Measurements from ENCODE around the gene FHIT.
"Not testable (repeated sequence)": the region's sequence is repeated elsewhere in the genome, so short reads cannot be mapped to it uniquely, and the experiment has no call there.

FHIT gene

DNA sequence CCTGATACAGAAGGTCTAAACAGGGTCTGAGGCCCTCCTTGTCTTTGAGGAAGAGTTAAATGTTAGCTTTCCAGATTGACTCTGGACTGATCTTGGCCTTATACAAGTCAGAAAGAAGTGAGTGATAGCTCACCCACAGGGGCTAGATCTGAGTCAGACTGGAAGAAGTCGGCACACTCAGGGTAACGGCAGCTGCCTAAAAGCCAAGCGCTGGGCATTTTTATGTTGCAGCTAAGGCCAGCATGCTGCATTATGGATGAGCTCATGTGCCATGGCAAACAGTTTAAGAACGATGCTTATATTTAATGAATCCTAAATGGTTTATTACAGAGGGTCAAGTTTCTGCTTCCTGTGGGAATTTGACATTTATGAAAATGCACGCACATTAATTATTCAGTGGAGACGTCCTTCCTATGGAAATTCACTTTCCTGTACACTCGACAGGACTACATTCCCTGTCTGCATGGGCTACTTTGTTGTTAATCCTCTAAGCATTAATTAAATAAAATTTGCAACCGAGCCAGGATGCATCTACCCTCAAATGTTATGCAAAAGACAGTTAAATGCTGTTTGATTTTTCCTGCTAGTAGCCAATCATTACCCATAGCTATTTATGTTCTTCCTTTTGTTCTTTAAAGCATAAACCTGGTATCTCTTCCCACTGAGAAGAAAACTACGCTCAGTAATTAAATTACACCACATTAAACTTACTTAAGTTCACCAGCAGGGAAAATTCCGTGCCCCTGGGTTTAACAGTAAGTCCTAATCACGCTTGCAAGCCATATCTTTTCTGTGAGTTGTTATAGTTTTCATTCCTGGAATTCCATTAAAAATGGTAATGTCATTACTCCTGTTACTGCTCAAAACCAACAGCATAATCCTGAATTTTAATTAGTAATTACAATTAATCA is 1438.8 kb downstream of the FHIT start:
- Histone ChIP-seq H3K27ac (ENCODE audit: insufficient read depth, low read length, poor library complexity, severe bottlenecking) (no peak overlapping the region), H3K27me3 (replicated peaks; ENCODE audit: control insufficient read depth, insufficient read depth, low read length, poor library complexity, severe bottlenecking) (no peaks in the 10 kb centered on the region), H3K4me1 (ENCODE audit: control insufficient read depth, insufficient read depth, low read length, poor library complexity, severe bottlenecking) (no peaks in the 10 kb centered on the region), H3K9me3 (ENCODE audit: control insufficient read depth, low read length) (no peaks in the 10 kb centered on the region), H3K4me3 (ENCODE audit: insufficient read depth, low read depth, low read length, poor library complexity, severe bottlenecking) (no peak overlapping the region), H3K36me3 (ENCODE audit: control insufficient read depth, insufficient read depth, low read length) (no peaks in the 10 kb centered on the region)
- no peak for DNase-seq

DNA sequence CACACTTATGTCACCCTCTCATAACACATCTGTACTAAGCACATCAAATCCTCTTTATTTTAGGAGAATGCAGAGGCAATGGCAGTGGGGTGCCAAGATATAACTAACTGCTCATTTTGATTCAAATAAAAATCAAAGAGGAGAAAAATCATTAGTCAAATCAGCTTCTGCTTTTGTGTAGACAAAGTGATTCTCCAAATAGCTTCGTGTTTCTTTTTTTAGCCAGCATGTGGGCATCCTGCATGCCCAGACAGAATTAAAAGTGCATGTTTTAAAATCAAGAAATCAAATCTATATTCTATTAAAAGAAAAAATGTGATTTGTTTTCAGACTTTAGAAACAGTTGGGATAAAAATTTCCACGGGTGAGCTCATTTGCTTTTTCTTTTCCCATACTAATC is 1440.1 kb downstream of the FHIT start:
- no peak overlapping the region for H3K4me3 ChIP-seq (ENCODE audit: insufficient read depth, low read depth, low read length, poor library complexity, severe bottlenecking)
- H3K4me1 ChIP-seq (ENCODE audit: control insufficient read depth, insufficient read depth, low read length, poor library complexity, severe bottlenecking) = no peaks in the 10 kb centered on the region
- H3K27me3 ChIP-seq (replicated peaks; ENCODE audit: control insufficient read depth, insufficient read depth, low read length, poor library complexity, severe bottlenecking) = no peaks in the 10 kb centered on the region
- H3K9me3 ChIP-seq (ENCODE audit: control insufficient read depth, low read length) = no peaks in the 10 kb centered on the region
- H3K27ac ChIP-seq (ENCODE audit: insufficient read depth, low read length, poor library complexity, severe bottlenecking) = no peak overlapping the region
- DNase-seq = no peak
- no peaks in the 10 kb centered on the region for H3K36me3 ChIP-seq (ENCODE audit: control insufficient read depth, insufficient read depth, low read length)

GRCh38 chr3:59810606-59811005 is 1440.6 kb downstream of the FHIT start:
- Histone ChIP-seq H3K4me1 (ENCODE audit: control insufficient read depth, insufficient read depth, low read length, poor library complexity, severe bottlenecking) (no peaks in the 10 kb centered on the region), H3K27me3 (replicated peaks; ENCODE audit: control insufficient read depth, insufficient read depth, low read length, poor library complexity, severe bottlenecking) (no peaks in the 10 kb centered on the region), H3K27ac (ENCODE audit: insufficient read depth, low read length, poor library complexity, severe bottlenecking) (no peak overlapping the region), H3K4me3 (ENCODE audit: insufficient read depth, low read depth, low read length, poor library complexity, severe bottlenecking) (no peak overlapping the region), H3K9me3 (ENCODE audit: control insufficient read depth, low read length) (no peaks in the 10 kb centered on the region), H3K36me3 (ENCODE audit: control insufficient read depth, insufficient read depth, low read length) (no peaks in the 10 kb centered on the region)
- no peak for DNase-seq

- H3K9me3 ChIP-seq (ENCODE audit: control insufficient read depth, low read length) = no peaks in the 10 kb centered on the region
- no peaks in the 10 kb centered on the region for H3K4me1 ChIP-seq (ENCODE audit: control insufficient read depth, insufficient read depth, low read length, poor library complexity, severe bottlenecking)
- H3K27ac ChIP-seq (ENCODE audit: insufficient read depth, low read length, poor library complexity, severe bottlenecking) = no peak overlapping the region
- no peaks in the 10 kb centered on the region for H3K27me3 ChIP-seq (replicated peaks; ENCODE audit: control insufficient read depth, insufficient read depth, low read length, poor library complexity, severe bottlenecking)
- H3K4me3 ChIP-seq (ENCODE audit: insufficient read depth, low read depth, low read length, poor library complexity, severe bottlenecking) = no peak overlapping the region
- no peaks in the 10 kb centered on the region for H3K36me3 ChIP-seq (ENCODE audit: control insufficient read depth, insufficient read depth, low read length)
- DNase-seq = no peak
Measured at GRCh38 chr3:59809710-59810444, 1441.4 kb downstream of the FHIT start.

- H3K27ac ChIP-seq (ENCODE audit: insufficient read depth, low read length, poor library complexity, severe bottlenecking) = no peak overlapping the region
Measured at GRCh38 chr3:59809016-59809415, 1442.2 kb downstream of the FHIT start.

GRCh38 chr3:59808446-59808845 is 1442.8 kb downstream of the FHIT start:
- no peak for DNase-seq
- no peak overlapping the region for H3K27ac ChIP-seq (ENCODE audit: insufficient read depth, low read length, poor library complexity, severe bottlenecking)
- H3K27me3 ChIP-seq (replicated peaks; ENCODE audit: control insufficient read depth, insufficient read depth, low read length, poor library complexity, severe bottlenecking) = no peaks in the 10 kb centered on the region
- H3K9me3 ChIP-seq (ENCODE audit: control insufficient read depth, low read length) = no peaks in the 10 kb centered on the region
- no peaks in the 10 kb centered on the region for H3K4me1 ChIP-seq (ENCODE audit: control insufficient read depth, insufficient read depth, low read length, poor library complexity, severe bottlenecking)
- H3K36me3 ChIP-seq (ENCODE audit: control insufficient read depth, insufficient read depth, low read length) = no peaks in the 10 kb centered on the region
- H3K4me3 ChIP-seq (ENCODE audit: insufficient read depth, low read depth, low read length, poor library complexity, severe bottlenecking) = no peak overlapping the region

More at GRCh38 chr3:59809016-59809415, 1442.2 kb downstream of the FHIT start:
- DNase-seq = no peak
- no peaks in the 10 kb centered on the region for H3K36me3 ChIP-seq (ENCODE audit: control insufficient read depth, insufficient read depth, low read length)
- H3K9me3 ChIP-seq (ENCODE audit: control insufficient read depth, low read length) = no peaks in the 10 kb centered on the region
- no peaks in the 10 kb centered on the region for H3K4me1 ChIP-seq (ENCODE audit: control insufficient read depth, insufficient read depth, low read length, poor library complexity, severe bottlenecking)
- no peaks in the 10 kb centered on the region for H3K27me3 ChIP-seq (replicated peaks; ENCODE audit: control insufficient read depth, insufficient read depth, low read length, poor library complexity, severe bottlenecking)
- H3K4me3 ChIP-seq (ENCODE audit: insufficient read depth, low read depth, low read length, poor library complexity, severe bottlenecking) = no peak overlapping the region

DNA sequence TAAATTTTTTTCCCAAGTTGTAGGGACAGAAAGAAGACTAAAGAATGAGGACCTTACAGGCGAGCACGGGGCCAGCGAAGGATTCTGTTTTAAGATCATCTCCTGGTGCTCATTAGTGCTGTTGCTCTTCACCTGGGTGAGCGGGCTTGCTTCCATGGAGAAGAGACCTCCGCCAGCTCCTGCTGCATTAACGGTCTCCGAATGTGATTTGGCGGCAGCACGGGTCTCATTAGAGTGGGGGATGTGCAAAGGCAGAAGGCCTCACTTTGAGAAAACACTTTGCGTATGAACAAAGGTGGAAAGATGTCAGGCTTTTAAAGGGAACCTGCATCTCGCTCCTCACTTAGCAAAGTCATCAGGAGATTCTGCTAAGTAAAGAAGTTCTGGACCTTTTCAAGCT is 1448.0 kb downstream of the FHIT start:
- no peak for DNase-seq
- no peaks in the 10 kb centered on the region for H3K4me1 ChIP-seq (ENCODE audit: control insufficient read depth, insufficient read depth, low read length, poor library complexity, severe bottlenecking)

DNA sequence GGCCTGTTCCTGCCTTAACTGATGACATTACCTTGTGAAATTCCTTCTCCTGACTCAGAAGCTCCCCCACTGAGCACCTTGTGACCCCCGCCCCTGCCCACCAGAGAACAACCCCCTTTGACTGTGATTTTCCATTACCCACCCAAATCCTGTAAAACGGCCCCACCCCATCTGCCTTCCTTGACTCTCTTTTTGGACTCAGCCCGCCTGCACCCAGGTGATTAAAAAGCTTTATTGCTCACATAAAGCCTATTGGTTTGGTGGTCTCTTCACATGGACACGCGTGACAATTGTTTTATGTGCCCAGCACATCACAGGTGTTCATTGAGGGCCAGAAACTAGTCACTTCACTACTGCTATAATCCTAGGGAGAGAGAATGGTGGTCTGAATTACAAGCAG is 1448.8 kb downstream of the FHIT start:
- not testable (repeated sequence) for H3K4me3 ChIP-seq (ENCODE audit: insufficient read depth, low read depth, low read length, poor library complexity, severe bottlenecking); H3K36me3 ChIP-seq (ENCODE audit: control insufficient read depth, insufficient read depth, low read length); H3K4me1 ChIP-seq (ENCODE audit: control insufficient read depth, insufficient read depth, low read length, poor library complexity, severe bottlenecking); H3K9me3 ChIP-seq (ENCODE audit: control insufficient read depth, low read length); H3K27me3 ChIP-seq (replicated peaks; ENCODE audit: control insufficient read depth, insufficient read depth, low read length, poor library complexity, severe bottlenecking); DNase-seq; H3K27ac ChIP-seq (ENCODE audit: insufficient read depth, low read length, poor library complexity, severe bottlenecking)

More for the DNA sequence above, 1448.0 kb downstream of the FHIT start:
- Histone ChIP-seq H3K27ac (ENCODE audit: insufficient read depth, low read length, poor library complexity, severe bottlenecking) (no peak overlapping the region), H3K27me3 (replicated peaks; ENCODE audit: control insufficient read depth, insufficient read depth, low read length, poor library complexity, severe bottlenecking) (no peaks in the 10 kb centered on the region), H3K36me3 (ENCODE audit: control insufficient read depth, insufficient read depth, low read length) (no peaks in the 10 kb centered on the region), H3K9me3 (ENCODE audit: control insufficient read depth, low read length) (no peaks in the 10 kb centered on the region), H3K4me3 (ENCODE audit: insufficient read depth, low read depth, low read length, poor library complexity, severe bottlenecking) (no peak overlapping the region)

- no peak overlapping the region for H3K4me3 ChIP-seq (ENCODE audit: insufficient read depth, low read depth, low read length, poor library complexity, severe bottlenecking)
- H3K36me3 ChIP-seq (ENCODE audit: control insufficient read depth, insufficient read depth, low read length) = no peaks in the 10 kb centered on the region
- no peaks in the 10 kb centered on the region for H3K4me1 ChIP-seq (ENCODE audit: control insufficient read depth, insufficient read depth, low read length, poor library complexity, severe bottlenecking)
- H3K27me3 ChIP-seq (replicated peaks; ENCODE audit: control insufficient read depth, insufficient read depth, low read length, poor library complexity, severe bottlenecking) = no peaks in the 10 kb centered on the region
- H3K9me3 ChIP-seq (ENCODE audit: control insufficient read depth, low read length) = no peaks in the 10 kb centered on the region
- no peak for DNase-seq
- no peak overlapping the region for H3K27ac ChIP-seq (ENCODE audit: insufficient read depth, low read length, poor library complexity, severe bottlenecking)
Measured at GRCh38 chr3:59802045-59802444, 1449.2 kb downstream of the FHIT start.

- Histone ChIP-seq H3K36me3 (ENCODE audit: control insufficient read depth, insufficient read depth, low read length) (no peaks in the 10 kb centered on the region), H3K4me3 (ENCODE audit: insufficient read depth, low read depth, low read length, poor library complexity, severe bottlenecking) (no peak overlapping the region), H3K27me3 (replicated peaks; ENCODE audit: control insufficient read depth, insufficient read depth, low read length, poor library complexity, severe bottlenecking) (no peaks in the 10 kb centered on the region), H3K27ac (ENCODE audit: insufficient read depth, low read length, poor library complexity, severe bottlenecking) (no peak overlapping the region), H3K9me3 (ENCODE audit: control insufficient read depth, low read length) (no peaks in the 10 kb centered on the region), H3K4me1 (ENCODE audit: control insufficient read depth, insufficient read depth, low read length, poor library complexity, severe bottlenecking) (no peaks in the 10 kb centered on the region)
- DNase-seq = no peak
Measured at GRCh38 chr3:59800481-59800880, 1450.8 kb downstream of the FHIT start.
